Nucleus accumbens (tissue), 56 donors: ENCODE data around the gene DIP2C.
"Not testable (repeated sequence)": the region's sequence is repeated elsewhere in the genome, so short reads cannot be mapped to it uniquely, and the experiment has no call there.

Experiments
- DNase-seq, 56 donors: peaks; one replicate each; lab custom pipeline; 2025; lab: John Stamatoyannopoulos, UW

Gene DIP2C

GRCh38 chr10:357201-357950 lies 332.1 kb downstream of the DIP2C start:
- DNase-seq: no peak

- DNase-seq: no peak
Observed at GRCh38 chr10:356452-356851, 333.0 kb downstream of the DIP2C start.

- no peak for DNase-seq
Observed at GRCh38 chr10:354901-355617, 334.4 kb downstream of the DIP2C start.

DNA sequence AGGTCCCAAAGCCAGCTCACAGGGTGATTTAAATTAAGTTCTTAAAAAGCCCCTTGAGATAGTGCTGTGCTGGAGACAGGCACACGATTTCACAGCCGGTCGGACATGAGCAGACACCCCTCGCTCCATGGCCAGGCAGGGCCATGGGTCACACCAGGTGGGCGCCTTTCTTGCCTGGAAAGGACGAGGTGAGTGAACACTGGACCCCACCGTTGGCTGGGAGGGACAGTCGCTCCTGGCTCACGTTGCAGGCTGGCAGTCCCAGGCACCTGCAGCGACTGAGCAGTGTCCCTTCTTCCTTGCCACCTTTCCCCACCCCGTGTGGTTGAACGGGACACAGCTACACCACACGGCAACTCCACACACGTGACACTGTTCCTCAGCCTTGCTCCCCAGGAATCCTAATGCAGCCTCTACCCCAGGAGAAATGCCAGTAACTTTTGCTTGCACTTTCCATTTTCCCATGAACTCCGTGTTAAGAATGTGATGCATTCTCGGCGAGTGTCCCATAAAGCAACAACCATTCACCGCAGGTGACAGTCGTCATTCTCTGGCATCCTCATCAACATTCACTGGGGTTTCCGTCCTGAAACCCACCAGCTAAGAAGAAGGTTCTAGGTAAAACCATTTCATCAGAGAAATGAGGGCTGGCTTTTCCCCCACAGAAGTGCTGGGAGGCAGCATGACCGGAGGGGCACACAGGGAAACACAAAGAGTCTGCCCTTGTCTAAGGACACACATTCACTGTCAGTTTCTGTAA lies 336.8 kb downstream of the DIP2C start:
- no peak for DNase-seq

GRCh38 chr10:351770-352334 lies 337.6 kb downstream of the DIP2C start:
- DNase-seq: no peak

DNA sequence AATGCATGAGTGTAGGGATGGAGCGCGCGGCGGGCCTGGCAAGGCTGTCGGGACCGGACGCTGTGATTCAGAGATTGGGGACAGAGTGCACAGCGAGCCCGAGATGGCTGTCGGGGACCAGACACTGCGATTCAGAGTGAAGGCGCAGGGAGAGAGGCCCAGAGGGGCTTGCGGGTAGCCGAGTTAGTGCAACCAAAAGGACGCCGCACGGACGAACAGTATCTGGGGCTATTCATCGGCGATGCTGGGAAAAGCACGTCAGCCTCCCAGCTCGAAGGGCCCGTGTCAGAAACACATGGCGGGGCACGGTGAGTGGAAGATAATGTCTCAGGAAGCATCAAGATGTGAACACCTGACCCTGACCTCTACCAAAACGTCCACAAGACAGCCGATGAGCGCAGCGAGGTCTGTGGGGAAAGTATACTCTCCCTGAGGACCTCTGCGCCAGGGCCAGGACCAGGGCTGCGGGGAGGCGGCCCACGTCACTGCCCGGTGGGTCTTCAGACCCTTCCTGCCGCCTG lies 338.4 kb downstream of the DIP2C start:
- no peak for DNase-seq

DNA sequence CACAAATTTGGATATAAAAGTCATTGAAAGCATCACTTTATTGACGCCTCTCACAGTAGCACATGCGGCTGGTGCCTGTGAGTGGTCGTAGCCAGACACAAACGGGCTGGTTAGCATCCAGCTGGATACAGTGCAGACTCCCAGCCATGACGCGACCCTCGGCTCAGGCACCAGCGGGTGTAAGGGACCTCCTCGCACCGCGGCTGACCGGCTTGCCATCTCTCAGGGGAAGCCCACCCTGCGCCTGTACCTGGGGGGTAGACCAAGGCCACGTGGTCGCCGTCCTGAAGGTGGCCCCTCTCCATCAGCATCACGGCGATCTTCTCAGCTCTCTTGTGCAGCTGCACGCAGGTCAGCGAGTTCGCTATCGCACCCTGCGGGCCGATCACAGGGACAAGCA lies 340.4 kb downstream of the DIP2C start:
- DNase-seq: no peak

DNA sequence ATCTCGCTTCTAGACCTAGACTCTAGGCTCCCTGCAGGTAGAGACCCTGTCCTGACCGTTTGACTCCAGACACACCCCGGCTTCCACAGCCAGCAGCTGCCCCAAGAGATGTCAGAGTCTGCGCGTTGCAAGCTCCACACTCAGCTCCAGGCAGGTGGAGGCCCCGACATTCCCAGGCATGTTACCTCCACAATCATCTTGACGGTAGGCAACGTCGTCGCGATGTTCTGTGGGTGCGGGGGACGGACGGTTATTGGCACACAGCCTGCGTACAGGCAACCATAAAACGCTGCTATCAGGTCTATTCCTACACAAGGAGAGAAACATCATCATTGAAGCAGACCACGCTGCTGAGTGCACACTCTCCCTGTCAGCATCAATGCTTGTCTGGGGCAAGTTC lies 341.0 kb downstream of the DIP2C start:
- peak in 2 of 56 donors; percentile 4 to 17 for DNase-seq

DNA sequence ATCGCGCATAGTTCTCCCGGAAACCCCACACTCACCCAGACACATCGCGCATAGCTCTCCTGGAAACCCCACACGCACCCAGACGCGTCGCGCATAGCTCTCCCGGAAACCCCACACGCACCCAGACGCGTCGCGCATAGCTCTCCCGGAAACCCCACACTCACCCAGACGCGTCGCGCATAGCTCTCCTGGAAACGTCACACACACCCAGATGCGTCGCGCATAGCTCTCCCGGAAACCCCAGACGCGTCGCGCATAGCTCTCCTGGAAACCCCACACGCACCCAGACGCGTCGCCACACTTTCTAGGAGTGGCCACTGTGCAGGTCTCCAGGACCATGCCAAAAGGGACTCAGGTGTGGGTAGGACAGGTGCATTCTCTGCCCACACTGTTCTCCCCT lies 341.7 kb downstream of the DIP2C start:
- DNase-seq: not testable (repeated sequence)

DNA sequence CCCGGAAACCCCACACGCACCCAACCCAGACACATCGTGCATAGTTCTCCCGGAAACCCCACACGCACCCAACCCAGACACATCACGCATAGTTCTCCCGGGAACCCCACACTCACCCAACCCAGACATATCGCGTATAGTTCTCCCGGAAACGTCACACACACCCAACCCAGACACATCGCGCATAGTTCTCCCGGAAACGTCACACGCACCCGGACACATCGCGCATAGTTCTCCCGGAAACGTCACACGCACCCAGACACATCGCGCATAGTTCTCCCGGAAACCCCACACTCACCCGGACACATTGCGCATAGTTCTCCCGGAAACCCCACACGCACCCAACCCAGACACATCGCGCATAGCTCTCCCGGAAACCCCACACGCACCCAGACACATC lies 342.3 kb downstream of the DIP2C start:
- not testable (repeated sequence) for DNase-seq

DNA sequence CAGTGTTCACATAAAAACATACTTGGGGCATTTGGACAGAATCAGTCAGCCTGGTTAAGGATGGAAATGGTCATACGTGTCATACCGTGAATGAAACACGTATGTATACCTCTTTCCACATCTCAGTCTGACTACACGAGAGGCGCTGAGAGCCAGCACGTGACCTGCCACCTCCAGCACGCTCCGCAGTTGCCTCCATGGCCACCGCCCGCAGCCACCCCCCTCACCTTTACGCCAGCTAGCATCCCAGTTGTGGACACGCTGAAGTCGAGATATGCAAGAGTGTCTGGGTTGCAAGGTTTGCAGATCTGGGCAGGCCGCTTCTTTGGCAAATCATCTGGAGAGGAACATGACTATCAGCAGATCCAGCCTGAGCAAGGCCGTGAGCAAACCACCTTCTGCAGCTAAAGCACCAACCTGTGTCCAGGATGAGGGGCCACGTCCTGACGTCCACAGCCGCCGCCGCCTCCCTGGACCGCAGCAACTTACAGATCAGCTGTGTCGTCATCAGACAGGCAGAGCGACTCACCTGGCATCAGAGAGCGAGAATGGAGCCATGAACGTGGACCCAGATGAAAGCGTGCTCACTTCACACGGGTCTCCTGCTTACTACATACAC lies 344.8 kb downstream of the DIP2C start:
- DNase-seq: no peak

- DNase-seq: peak in 5 of 56 donors; percentile 20 to 51 (median 25)
Observed at GRCh38 chr10:343231-344220, 345.9 kb downstream of the DIP2C start.

DNA sequence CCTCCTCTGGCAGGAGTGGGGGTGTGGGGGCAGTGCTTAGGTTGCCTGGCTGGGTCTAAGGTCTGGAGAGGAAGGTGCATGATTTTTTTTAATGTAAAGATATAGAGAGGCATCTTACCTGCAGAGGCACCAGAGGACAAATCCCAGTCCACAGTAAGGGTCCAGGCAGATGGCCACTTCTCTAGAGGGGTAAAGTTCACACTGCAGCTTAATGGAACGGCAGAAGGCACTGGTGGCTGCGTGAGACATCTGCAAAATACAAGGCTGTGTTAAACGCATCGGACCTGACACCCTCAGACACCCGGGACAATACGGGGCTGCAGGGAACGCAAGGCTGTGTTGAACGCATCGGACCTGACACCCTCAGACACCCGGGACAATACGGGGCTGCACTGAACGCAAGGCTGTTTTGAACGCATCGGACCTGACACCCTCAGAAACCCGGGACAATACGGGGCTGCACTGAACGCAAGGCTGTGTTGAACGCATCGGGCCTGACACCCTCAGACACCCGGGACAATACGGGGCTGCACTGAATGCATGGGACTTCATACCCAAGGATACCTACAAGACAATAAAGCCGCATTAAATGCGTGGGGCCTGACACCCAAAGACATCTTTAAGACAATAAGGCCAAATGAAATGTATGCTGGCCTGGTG lies 348.3 kb downstream of the DIP2C start:
- DNase-seq: no peak

- DNase-seq: no peak
Observed at GRCh38 chr10:340646-341045, 348.8 kb downstream of the DIP2C start.

DNA sequence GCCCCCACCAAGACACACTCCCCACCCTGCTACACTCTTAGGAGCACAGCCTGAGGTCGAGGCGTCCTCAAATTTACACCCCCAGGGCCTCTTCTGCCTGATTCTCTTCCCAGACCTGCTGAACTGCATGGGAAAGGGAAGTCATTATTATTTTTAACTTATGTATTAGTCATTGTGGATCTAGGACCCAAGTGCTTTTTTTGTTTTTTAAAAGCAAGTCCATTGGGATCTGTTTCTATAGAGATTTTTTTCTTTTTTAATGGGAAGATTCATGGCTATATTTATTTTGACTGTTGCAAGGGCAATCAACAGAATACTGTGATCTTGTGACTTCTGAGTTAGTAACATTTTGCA lies 350.5 kb downstream of the DIP2C start:
- DNase-seq: no peak

DNA sequence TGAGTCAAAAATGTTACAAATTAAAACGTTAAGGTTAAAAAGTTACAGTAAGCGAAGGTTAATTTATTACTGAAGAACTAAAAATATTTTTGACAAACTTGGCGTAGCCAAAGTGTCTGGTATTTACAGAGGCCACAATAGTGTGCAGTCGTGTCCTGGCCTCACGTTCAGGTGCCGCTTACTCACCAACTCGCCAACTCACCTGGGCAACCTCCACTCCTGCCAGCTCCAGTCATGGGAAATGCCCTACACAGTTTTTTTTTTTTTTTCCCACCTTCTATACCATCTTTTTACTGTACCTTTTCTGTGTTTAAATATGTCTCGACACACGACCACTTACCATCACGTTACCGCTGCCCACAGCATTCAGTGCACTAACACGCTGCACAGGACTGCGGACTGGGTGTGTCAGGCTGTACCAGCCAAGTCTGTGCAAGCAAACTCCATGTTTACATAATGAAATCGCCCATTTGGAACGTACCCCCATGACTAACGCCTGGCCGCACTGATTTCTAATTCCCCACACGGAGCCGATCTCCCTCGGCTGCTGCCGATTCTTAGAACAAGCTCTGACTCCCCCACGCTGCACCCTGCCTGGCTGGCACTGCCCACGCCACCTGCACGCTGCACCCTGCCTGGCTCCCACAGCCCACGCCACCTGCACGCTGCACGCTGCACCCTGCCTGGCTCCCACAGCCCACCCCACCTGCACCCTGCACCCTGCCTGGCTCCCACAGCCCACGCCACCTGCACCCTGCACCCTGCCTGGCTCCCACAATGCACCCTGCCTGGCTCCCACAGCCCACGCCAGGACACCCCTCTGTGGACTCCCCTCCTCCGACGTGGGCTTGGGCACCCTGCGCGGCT lies 351.1 kb downstream of the DIP2C start:
- peak in 5 of 56 donors; percentile 25 to 46 (median 31) for DNase-seq

- DNase-seq: no peak
Observed at GRCh38 chr10:336247-336646, 353.2 kb downstream of the DIP2C start.
